Measurements from ENCODE around the gene PCGF2. TPM values are rescaled to one million over a fixed set of nuclear protein-coding genes. Genes with fewer than 3 reads are reported as not detected.

Gene PCGF2
- total RNA-seq, 4 donors from 2014 or later = 1.3 to 4.0 (median 1.6) TPM

GRCh38 chr17:38740806-38741205 lies 7.3 kb downstream of the PCGF2 start:
- H3K27me3 ChIP-seq = no peaks in the 10 kb centered on the region
- in situ Hi-C loops (cut with MboI; ENCODE audit: low sequenced_read_pairs in 4 of 4) = no loop called here
- no peaks in the 10 kb centered on the region for H3K9me3 ChIP-seq
- H3K27ac ChIP-seq = no peak overlapping the region
- H3K4me3 ChIP-seq = no peak overlapping the region
- TF ChIP-seq POLR2A (IDR thresholded peaks at IDR 0.05) (no peak), CTCF (IDR thresholded peaks at IDR 0.05 in 4 of 5, conservative IDR thresholded peaks at IDR 0.05 in 1 of 5) (no peak)
- H3K36me3 ChIP-seq = no peaks in the 10 kb centered on the region
- intact Hi-C loops (cut with DNase I; ENCODE audit: low total_unique reads) = no loop called here
- DNase-seq (no peak), ATAC-seq (no peak)
- H3K4me1 ChIP-seq = peaks cover 18 to 20% of the 10 kb centered on the region in 2 donors

- Histone ChIP-seq H3K27me3 (no peaks in the 10 kb centered on the region), H3K27ac (no peak overlapping the region), H3K4me3 (no peak overlapping the region), H3K4me1 (peaks cover 24 to 28% of the 10 kb centered on the region in 2 donors), H3K9me3 (no peaks in the 10 kb centered on the region), H3K36me3 (no peaks in the 10 kb centered on the region)
- intact Hi-C loops (cut with DNase I; ENCODE audit: low total_unique reads) (no loop called here), in situ Hi-C loops (cut with MboI; ENCODE audit: low sequenced_read_pairs in 4 of 4) (no loop called here)
- no peak for DNase-seq
- ATAC-seq = no peak
- no peak for TF ChIP-seq CTCF (IDR thresholded peaks at IDR 0.05 in 4 of 5, conservative IDR thresholded peaks at IDR 0.05 in 1 of 5)
- no peak for TF ChIP-seq POLR2A (IDR thresholded peaks at IDR 0.05)
Observed at GRCh38 chr17:38740044-38740443, 8.1 kb downstream of the PCGF2 start.

- ATAC-seq (no peak), DNase-seq (no peak)
- intact Hi-C loops (cut with DNase I; ENCODE audit: low total_unique reads) = no loop called here
- TF ChIP-seq POLR2A (IDR thresholded peaks at IDR 0.05) (no peak), CTCF (IDR thresholded peaks at IDR 0.05 in 4 of 5, conservative IDR thresholded peaks at IDR 0.05 in 1 of 5) (no peak)
- Histone ChIP-seq H3K4me1 (peaks cover 24 to 28% of the 10 kb centered on the region in 2 donors), H3K4me3 (no peak overlapping the region), H3K27me3 (no peaks in the 10 kb centered on the region), H3K9me3 (no peaks in the 10 kb centered on the region), H3K36me3 (no peaks in the 10 kb centered on the region), H3K27ac (no peak overlapping the region)
- in situ Hi-C loops (cut with MboI; ENCODE audit: low sequenced_read_pairs in 4 of 4) = loop anchor here in 1 of 4 donors (5.0 kb wide), 1 partner anchor 62 kb away; no protein-coding TSS in a partner anchor
Observed at GRCh38 chr17:38739305-38739704, 8.8 kb downstream of the PCGF2 start.

GRCh38 chr17:38738686-38739085 lies 9.4 kb downstream of the PCGF2 start:
- H3K9me3 ChIP-seq = no peaks in the 10 kb centered on the region
- ATAC-seq = no peak
- no peaks in the 10 kb centered on the region for H3K27me3 ChIP-seq
- H3K4me1 ChIP-seq = peaks cover 24 to 28% of the 10 kb centered on the region in 2 donors
- in situ Hi-C loops (cut with MboI; ENCODE audit: low sequenced_read_pairs in 4 of 4) = loop anchor here in 1 of 4 donors (5.0 kb wide), 1 partner anchor 61 kb away; no protein-coding TSS in a partner anchor
- no peak for DNase-seq
- H3K4me3 ChIP-seq = no peak overlapping the region
- no peak for TF ChIP-seq POLR2A (IDR thresholded peaks at IDR 0.05)
- no peak for TF ChIP-seq CTCF (IDR thresholded peaks at IDR 0.05 in 4 of 5, conservative IDR thresholded peaks at IDR 0.05 in 1 of 5)
- peaks cover 0 to 2% of the 10 kb centered on the region in 2 donors for H3K36me3 ChIP-seq
- intact Hi-C loops (cut with DNase I; ENCODE audit: low total_unique reads) = no loop called here
- H3K27ac ChIP-seq = no peak overlapping the region

Measured in gastrocnemius medialis (tissue), 4 donors.